Kidney tubule cell (primary cell): ENCODE measurements around the gene SCG3.

Experiments
- DNase-seq: peaks from one replicate; pipeline ENCODE4 v3.0.0-alpha.2; 2018; ENCODE audit warnings: low spot score

The SCG3 gene

DNA sequence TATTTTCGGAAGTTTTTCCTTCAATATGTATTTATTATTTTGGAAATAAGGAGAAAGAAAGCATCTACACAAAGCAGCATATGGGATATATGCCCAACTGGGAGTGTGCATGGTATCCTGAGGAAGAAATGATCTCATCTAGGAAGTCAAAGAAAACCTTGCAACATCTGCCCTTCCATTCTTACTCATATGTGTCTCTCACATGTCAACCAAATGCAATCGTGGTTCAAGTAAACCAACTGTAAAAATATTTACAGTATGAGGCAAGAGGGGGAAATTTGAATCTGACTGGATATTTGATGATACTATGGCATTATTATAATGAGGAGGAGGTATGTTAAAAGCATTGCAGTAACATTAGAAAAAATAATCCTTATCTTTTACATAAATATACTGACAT is 3.2 kb upstream of the SCG3 start:
- DNase-seq, result no peak

DNA sequence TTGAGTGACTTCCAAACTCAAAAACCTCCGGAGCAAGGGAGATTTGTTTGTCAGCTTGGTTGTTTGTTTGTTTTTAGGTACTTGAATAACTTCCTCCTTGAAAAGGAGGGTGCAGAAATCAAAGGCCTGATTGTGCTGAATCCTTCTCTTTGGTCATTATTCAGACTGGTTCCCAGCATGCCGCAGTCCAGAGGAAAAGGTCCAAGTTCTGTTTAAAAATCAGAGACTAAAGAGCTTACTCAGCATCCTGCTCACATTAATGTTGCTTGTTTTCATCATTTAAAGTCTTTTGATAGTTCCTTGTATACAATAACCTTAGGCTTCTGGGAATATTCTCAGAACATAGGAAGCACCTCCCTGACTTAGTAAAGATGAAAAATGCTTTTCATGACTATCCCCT is 982 bp upstream of the SCG3 start:
- no peak for DNase-seq

DNA sequence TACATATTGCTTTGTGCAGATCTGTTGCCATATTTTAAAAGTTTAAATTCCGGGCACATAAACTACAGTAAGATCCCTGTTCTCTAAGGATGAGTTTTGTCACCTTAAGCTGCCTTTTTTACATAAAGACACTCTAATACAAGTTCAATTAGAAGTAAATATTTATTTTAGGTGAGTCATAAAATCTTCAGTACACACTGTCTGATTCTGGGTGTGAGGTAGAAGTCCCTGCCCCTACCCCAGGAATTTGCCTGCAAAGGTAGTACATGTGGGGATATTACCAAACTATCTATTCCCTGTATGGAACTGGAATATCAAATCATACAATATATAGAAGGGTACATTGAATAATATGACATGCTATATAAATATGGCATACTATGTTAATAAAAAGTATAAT is 6.3 kb downstream of the SCG3 start:
- DNase-seq, result no peak

DNA sequence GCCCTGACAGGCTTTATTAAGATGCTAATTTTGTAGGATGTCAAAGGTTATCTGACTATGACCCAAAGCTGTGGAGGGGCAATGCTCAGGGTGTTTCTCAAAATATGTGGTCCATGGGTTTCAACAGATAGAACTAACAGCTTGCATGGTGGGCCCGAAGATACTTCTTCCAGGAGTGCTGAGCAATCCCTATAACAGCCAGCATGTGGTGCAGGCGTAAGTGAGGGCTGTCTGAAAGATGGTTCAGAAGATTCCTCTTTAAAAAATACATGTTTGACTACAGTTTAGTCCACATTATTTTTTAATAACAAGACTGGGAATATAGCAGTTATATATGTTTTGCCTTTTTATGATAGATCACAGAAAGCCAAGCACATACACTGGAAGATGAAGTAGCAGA is 7.6 kb downstream of the SCG3 start:
- DNase-seq, result no peak

DNA sequence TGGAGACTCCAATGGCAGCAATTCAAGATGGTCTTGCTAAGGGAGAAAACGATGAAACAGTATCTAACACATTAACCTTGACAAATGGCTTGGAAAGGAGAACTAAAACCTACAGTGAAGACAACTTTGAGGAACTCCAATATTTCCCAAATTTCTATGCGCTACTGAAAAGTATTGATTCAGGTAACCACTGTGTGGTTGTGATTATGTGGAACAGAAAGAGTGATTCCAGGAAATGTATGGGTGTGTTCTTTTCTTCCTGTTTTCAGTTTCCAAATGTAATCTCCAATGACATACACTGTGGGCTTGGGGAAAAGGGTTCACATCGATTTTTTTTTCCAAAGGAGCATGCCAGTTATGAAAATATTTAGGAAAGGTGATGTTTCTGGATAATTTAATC is 10.9 kb downstream of the SCG3 start:
- no peak for DNase-seq

DNA sequence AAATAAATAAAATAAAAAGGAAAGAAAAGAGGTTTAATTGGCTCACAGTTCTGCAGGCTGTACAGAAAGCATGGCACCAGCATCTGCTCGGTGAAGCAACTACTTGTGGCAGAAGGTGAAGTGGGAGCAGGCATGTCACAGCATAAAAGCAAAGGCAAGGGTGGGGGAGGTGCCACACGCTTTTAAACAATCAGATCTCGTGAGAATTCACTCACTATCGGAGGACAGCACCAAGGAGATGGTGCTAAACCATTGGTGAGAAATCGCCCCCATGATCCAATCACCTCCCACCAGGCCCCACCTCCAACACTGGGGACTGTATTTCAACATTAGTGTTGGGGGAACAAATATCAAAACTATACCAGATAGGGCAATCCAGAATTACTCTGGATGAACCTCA is 15.3 kb downstream of the SCG3 start:
- no peak for DNase-seq

DNA sequence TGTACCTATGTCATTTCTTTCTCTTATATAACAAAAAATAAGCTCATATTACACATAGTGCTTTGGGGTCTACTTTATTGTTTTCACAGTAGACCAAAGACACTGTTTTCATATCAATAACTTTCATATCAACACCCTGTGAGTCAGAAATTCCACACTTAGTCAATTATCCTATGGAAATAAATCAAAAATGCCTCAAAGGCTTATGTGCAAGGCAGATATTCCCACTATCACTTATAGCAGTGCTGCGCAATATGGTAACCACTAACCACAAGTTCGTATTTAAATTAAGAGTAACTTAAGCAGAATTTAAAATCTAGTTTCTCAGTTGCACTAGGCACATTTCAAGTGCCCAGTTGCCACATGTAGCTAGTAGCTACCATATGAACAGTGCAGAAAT is 15.9 kb downstream of the SCG3 start:
- no peak for DNase-seq

DNA sequence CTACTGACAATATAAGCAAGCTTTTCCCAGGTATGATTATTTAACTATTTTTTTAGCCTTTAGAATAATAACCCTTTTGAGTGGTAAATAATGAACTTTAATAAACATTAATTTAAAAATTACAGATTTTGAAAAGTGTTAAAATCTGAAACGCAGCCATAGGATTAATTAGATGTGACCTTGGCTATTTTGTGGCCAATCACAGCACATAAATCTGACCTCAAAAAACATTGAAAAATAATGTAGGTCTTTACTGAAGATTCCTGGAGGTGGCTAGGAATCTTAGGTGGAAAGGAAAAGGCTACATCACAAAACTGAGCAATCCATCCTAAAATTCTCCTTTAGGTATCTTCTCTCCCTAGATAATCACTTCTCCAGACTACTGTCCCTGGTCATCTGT is 18.1 kb downstream of the SCG3 start:
- no peak for DNase-seq

DNA sequence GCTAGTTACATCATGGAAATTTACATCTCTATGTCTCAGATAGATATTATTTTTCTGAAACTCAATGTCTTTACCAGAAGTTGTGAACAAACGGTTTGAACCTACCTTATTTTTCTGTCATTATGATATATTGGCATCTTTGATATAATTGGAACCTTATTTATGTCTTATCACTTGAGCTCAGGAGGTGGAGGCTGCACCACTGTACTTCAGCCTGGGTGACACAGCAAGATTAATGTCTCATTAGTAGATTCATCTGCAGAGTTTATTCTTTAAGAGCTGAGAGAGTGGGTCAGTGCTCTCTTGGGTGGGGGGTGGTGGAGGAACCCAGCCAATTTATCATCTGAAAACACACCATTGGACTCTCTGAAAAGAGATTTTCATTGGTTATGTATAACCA is 21.4 kb downstream of the SCG3 start:
- DNase-seq, result no peak

DNA sequence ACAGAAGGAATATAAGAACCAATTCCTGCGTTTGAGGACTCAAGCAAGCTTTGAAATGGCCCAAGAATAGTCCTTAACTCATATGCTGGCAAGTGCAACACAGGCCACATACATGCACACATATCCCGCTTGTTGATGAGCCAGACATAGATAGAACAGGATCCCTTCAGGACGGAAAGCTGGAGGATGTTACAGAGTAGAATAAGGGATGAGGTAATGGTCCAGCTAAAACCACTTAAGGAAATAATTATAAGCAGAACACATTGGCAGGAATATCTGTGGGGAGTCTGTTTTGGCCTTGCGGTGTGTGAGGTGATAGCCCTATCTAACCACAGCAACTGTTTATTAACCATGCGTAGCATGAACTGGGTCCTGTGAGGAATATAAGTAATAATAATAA is 25.0 kb downstream of the SCG3 start:
- no peak for DNase-seq

DNA sequence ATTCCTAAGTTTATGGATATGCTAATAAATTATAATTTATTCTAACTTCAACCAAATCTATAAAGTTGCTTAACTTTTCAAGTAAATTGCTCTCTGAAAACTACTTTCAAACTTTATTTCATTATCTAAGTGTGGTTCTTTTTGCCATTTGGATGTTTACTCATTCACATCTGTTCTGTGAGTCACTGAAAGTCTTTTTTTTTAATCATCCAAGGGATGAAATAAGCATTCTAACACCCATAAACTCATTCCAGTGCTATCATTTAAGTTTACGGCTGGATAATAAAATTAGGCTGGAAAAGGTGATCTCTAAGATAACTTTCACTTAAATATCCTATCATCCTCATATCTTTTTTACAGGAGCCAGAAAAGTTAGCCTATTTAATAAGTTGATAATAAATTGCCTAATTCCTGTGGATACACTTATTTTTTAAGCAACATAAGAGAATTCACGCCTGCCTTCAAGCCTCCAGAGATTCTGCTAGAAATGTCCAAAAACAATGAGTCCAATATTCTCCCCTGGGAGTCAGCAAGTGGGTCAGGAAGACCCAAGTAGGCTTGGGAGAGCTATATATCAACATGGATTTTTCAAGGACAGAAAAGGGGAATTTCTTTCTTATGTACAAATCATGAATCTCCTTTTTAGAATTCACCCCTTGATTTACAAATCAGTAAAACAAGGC is 25.8 kb downstream of the SCG3 start:
- DNase-seq, result no peak

DNA sequence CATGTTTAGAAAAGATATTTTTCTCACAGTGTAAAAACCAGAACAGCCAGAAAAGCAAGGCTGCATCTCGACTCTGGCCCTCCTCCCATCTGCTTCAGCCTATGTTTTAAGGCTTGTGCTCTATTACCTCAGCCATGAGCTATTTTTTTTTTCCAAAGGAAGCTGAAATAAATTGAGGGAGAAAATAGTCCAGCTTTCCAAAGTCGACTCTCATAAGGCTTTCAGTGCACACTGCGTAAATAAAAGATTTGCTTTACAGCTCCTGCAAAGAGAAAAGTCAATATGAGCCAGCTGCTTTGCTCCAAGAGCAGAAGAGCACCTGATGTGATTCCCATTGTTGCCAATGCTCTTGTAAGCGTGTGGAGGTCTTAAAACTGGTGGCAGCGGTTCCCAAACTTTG is 26.7 kb downstream of the SCG3 start:
- DNase-seq, result no peak

DNA sequence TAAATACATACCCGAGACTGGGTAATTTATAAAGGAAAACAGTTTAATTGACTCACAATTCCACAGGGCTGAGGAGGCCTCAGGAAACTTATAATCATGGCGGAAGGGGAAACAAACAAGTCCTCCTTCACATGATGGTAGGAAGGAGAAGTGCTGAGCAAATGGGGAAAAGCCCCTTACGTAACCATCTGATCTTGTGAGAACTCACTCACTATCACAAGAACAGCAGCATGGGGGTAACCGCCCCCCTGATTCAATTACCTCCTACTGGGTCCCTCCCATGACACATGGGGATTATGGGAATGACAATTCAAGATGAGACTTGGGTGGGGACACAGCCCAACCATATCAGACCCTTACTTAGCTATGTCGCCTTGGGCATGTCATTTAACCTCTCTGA is 27.7 kb downstream of the SCG3 start:
- no peak for DNase-seq

DNA sequence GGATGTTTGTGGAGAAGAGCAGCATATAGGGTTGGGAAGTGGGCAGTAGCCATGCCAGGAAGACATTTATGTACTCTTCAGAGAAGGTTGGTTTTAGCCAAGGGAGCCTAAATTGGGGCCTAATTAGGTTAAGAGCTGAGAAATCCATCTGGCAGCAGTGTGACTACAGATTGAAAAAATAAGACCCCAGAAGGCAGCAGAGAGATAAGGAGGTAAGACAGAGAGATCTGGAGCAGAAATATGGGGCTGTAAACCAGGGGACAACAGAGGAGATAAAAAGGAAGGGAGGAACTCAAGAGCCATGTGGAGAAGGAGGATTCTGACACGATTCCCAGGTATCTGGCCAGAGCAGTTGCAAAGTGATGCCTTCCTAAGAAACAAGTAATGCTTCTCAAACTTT is 32.9 kb downstream of the SCG3 start:
- no peak for DNase-seq

DNA sequence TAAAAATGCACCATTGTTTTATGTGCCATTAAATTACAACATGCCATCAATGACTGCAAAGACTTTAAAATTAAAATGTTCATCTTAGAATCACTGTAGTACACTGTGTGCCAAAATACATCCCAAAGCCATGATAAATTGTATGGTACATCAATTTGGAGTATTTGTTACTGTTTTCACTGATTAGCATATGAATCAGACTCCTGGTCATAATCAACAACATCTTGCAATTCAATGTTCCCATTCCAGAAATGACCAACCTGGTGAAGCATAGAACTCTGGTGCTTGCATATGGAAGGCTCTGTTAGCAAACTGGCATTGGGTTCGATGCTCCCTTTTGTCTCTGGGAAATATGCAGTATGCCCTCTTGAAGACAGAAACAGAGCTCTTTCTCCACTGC is 33.6 kb downstream of the SCG3 start:
- no peak for DNase-seq

DNA sequence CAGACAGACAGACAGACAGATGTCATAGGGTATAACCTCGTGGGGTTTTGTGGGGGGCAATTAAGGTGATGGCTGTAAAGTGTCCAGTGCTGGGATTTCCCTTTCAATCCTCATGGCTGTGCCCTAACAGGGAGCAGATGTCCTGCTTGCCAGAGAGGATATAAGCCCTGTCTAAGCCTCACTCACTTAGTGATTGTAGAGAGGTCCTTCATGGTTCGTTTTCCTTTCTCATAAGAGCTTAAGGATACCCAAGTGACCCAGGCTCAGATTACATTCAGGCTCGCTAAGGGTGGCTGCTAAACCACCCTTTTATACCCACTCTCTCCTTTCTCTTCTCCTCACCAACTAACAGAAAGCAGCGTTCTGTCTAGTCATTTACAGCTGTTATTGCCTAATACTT is 36.9 kb downstream of the SCG3 start:
- no peak for DNase-seq

DNA sequence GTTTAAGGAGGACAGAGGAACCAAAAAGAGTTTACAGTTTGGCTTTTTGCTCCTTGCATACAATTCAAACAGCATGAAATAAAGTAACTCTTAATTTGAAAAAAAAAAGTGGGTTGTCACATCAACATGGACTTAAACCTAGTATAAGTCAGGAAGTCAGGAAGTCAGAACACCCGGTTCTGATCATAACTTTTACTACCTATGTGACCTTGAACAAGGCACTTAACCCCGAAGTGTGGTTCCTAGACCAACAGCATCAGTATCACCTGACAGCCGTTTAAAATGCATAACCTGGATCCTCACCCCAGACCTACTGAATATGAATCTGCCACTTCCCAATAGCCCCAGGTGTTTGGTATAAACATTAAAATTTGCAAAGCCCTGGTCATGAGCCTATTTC is 37.4 kb downstream of the SCG3 start:
- no peak for DNase-seq

DNA sequence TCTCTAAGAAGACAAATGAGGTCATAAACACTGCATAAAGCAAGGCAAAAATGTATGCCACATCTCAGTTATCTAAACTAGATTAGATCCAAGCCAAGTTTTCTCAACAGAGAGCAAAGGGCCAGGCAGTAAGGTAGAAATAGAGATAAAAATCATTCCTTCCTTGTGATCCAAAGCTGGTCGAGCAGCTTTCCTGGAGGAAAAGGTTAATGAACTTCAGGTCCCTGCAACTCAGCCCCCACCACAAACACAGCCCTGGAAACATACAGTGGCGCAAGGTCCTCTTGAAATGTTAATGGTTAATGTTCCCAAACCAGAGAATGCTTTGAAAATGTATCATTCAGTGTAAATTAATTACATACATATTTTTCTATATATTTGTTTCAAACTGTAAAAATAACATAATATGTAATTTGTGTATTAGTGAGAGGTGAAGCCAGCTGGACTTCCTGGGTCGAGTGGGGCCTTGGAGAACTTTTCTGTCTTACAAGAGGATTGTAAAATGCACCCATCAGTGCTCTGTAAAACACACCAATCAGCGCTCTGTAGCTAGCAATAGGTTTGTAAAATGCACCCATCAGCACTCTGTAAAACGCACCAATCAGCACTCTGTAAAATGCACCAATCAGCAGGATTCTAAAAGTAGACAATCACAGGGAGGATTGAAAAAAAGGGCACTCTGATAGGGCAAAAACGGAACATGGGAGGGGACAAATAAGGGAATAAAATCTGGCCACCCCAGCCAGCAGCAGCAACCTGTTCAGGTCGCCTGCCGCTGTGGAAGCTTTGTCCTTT is 39.1 kb downstream of the SCG3 start:
- DNase-seq, result no peak

DNA sequence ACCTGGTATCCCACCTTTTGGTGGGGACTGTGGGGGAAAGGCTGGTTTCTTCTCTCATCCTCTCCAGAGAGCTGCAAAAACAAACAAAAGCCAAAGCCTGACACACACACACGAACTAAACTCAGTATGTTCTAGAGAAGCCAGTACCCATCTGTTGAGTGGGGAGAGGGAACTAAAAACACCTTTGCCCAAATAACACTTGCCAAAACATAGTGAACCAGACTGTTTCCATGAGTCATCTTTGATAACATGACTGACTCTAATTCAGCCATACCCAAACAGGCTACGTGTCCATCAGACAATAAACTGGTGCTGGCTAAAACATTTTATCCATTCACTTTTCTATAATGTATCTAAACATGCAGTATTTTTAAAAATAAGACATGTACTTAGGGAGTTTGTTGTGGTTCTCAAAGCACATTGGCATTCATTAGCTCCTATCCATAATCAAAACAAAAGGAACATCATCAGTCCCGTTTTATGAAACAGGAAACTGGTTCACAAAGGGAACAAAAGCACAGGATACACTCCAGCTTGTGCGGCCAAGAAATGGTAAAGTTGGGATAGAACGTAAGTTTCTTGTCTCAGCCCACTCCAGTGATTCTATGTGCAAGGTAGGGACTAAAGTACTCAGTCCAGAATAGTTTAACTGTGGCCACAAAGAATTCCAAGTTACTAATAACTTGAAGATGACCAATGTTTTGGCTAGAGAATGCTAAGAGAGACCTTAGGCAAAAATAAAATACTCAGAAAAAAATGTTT is 40.1 kb downstream of the SCG3 start:
- no peak for DNase-seq

DNA sequence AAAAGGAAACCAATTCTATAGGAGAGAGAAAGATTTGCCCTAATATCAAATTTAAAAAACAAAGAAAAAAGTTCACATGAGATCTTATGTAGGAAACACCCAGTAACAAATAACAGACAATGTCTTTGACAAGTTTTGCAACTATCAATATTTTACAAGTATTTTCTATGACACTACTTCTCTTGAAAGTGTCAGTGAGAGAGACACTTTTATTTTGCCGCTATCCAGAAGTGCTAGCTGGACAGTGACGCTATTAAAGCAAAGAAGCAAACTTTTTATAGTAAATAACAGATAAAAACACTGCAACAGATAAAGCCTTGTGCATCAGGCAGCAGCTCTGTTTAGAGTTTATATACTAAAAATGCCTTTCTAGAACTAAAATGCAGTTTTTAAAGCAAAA is 42.9 kb downstream of the SCG3 start:
- DNase-seq, result no peak

DNA sequence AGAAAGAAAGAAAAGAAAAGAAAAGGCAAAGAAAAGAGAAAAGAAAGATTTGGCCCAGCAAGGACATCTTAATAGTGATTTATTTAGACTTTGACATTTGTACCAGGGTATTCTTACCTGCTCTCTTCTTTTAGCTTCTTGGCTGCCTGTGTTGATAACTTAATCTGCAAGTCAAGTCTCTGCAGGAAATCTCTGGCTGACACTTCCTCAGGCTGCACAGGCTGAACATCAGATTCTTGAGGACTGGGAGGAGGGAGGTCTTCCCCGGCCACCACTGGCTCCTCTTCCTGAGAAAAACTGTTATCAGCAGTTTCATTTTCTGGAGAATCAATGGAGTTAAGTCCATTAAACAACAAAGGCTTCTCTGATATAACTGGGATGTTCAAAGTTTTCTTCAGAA is 43.4 kb downstream of the SCG3 start:
- DNase-seq, result no peak

DNA sequence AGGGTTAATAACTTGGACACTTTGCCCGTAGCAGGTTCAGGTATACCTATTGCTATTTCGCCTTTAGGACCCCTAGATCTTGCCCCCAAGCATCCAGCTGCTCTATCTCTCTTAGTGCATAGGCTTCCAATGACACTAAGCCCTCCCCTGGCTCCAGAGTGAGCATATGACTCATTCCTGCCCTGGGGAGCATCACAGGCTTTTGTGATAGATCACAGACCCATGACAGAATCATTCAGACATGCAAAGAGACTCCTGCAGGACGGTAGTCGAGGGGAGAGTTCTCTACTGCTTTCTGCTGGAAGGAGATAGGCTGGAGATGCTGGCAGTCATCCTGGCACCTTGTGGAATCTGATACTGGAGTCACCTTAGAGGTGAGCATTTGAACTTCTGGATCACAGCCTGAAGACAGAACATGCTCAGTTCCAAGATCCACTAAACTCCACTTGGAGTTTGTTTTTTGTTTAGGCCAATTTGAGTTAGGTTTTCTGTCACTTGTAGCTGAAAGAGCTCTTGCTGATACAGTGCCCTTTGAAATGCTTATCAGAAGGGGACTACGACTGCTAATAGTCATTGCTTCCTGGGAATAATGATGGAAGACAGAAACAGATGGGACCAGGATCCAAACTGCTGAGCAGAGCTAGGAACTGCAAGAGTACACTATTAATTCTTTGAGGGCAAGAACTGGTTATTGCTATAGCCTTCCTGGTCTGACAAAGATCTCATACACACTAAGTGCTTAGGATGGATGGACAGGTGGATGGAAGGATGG is 45.2 kb downstream of the SCG3 start:
- peak; percentile 96 for DNase-seq
